Karpas-422 (cell line): ENCODE measurements around the gene XPA. TPM values are rescaled to one million over a fixed set of nuclear protein-coding genes. Genes with fewer than 3 reads are reported as not detected.
"Not testable (repeated sequence)": the region's sequence is repeated elsewhere in the genome, so short reads cannot be mapped to it uniquely, and the experiment has no call there.

ENCODE experiments used
- DNase-seq: peaks from one replicate; pipeline ENCODE4 v3.0.0-alpha.2; 2015
- H2AFZ ChIP-seq: fragments of 200-600 bp; sonication (generic); 2 replicates; pipeline ENCODE4 v1.6.1; 2014; ENCODE audit warnings: antibody characterized with exemption, low read length, mixed read lengths
- H3K27ac ChIP-seq: fragments of 200-600 bp; sonication (generic); 2 replicates; pipeline ENCODE4 v1.5.1; 2014; ENCODE audit warnings: mild to moderate bottlenecking, low read length, moderate library complexity
- H3K27me3 ChIP-seq: fragments of 200-600 bp; sonication (generic); 2 replicates; pipeline ENCODE4 v1.6.1; 2014; ENCODE audit warnings: low read length, mixed read lengths
- H3K36me3 ChIP-seq: fragments of 200-600 bp; sonication (generic); 2 replicates; pipeline ENCODE4 v1.6.1; 2014; ENCODE audit warnings: low read length, mixed read lengths; ENCODE audit not compliant: insufficient read depth
- H3K4me1 ChIP-seq: fragments of 200-600 bp; sonication (generic); 2 replicates; pipeline ENCODE4 v1.6.1; 2014; ENCODE audit warnings: mild to moderate bottlenecking, low read length, mixed read lengths
- H3K4me2 ChIP-seq: fragments of 200-600 bp; sonication (generic); 2 replicates; pipeline ENCODE4 v1.6.1; 2014; ENCODE audit warnings: low read length, low read depth, mild to moderate bottlenecking; ENCODE audit not compliant: poor library complexity, severe bottlenecking
- H3K4me3 ChIP-seq: fragments of 200-600 bp; sonication (generic); 2 replicates; pipeline ENCODE4 v1.5.1; 2014; ENCODE audit warnings: mild to moderate bottlenecking, antibody characterized with exemption, low read length, mixed read lengths
- H3K79me2 ChIP-seq: fragments of 200-600 bp; sonication (generic); 2 replicates; pipeline ENCODE4 v1.6.1; 2014; ENCODE audit warnings: mild to moderate bottlenecking, low read length, mixed read lengths
- H3K9ac ChIP-seq: fragments of 200-600 bp; sonication (generic); 2 replicates; pipeline ENCODE4 v1.6.0; 2014; ENCODE audit warnings: low read length
- H3K9me2 ChIP-seq: fragments of 200-600 bp; sonication (generic), shearing (Covaris generic); replicated peaks from 2 replicates; pipeline ENCODE4 v1.6.0; 2014; ENCODE audit warnings: mild to moderate bottlenecking, low read length, moderate library complexity; ENCODE audit not compliant: insufficient read depth
- H3K9me3 ChIP-seq: fragments of 300-700, 200-600 bp; sonication (generic); 2 replicates; pipeline ENCODE4 v1.6.1; 2014; ENCODE audit warnings: low read length, mixed read lengths
- H4K20me1 ChIP-seq: fragments of 200-600 bp; sonication (generic); 2 replicates; pipeline ENCODE4 v1.6.1; 2014; ENCODE audit warnings: mild to moderate bottlenecking, antibody characterized with exemption, low read length, low read depth; ENCODE audit not compliant: insufficient read depth
- total RNA-seq: library from RNA; depleted of rRNA; stranded (reverse); fragments of >200 nt; shearing (Covaris generic); gene quantifications from 2 replicates; pipeline ENCODE4 v1.2.3, GENCODE V29; 2014; ENCODE audit warnings: low replicate concordance

The XPA gene
- total RNA-seq, 1 experiment from 2014 or later: 22.2 TPM

- Histone ChIP-seq H3K9me2 (no peaks in the 10 kb centered on the region), H3K9ac (no peak overlapping the region), H3K4me3 (no peak overlapping the region), H3K36me3 (no peaks in the 10 kb centered on the region), H3K4me2 (no peak overlapping the region), H3K79me2 (no peaks in the 10 kb centered on the region), H4K20me1 (no peaks in the 10 kb centered on the region), H3K9me3 (no peaks in the 10 kb centered on the region), H3K27me3 (no peaks in the 10 kb centered on the region), H3K27ac (no peak overlapping the region), H2AFZ (no peak overlapping the region), H3K4me1 (no peaks in the 10 kb centered on the region)
- peak; percentile 84 for DNase-seq
Observed at GRCh38 chr9:97710356-97711222, 13.4 kb upstream of the XPA start.

- DNase-seq: no peak
- Histone ChIP-seq H3K4me1 (no peaks in the 10 kb centered on the region), H2AFZ (no peak overlapping the region), H3K36me3 (no peaks in the 10 kb centered on the region), H3K9me2 (no peaks in the 10 kb centered on the region), H4K20me1 (no peaks in the 10 kb centered on the region), H3K27me3 (no peaks in the 10 kb centered on the region), H3K9ac (no peak overlapping the region), H3K27ac (no peak overlapping the region), H3K4me2 (no peak overlapping the region), H3K9me3 (no peaks in the 10 kb centered on the region), H3K4me3 (no peak overlapping the region), H3K79me2 (no peaks in the 10 kb centered on the region)
Observed at GRCh38 chr9:97706246-97706645, 9.1 kb upstream of the XPA start.

- Histone ChIP-seq H3K27ac (no peak overlapping the region), H3K4me2 (no peak overlapping the region), H3K4me1 (no peaks in the 10 kb centered on the region), H3K9ac (no peak overlapping the region), H3K36me3 (no peaks in the 10 kb centered on the region), H3K9me3 (no peaks in the 10 kb centered on the region), H3K27me3 (no peaks in the 10 kb centered on the region), H2AFZ (no peak overlapping the region), H3K4me3 (no peak overlapping the region), H4K20me1 (no peaks in the 10 kb centered on the region), H3K9me2 (no peaks in the 10 kb centered on the region), H3K79me2 (no peaks in the 10 kb centered on the region)
- DNase-seq: no peak
Observed at GRCh38 chr9:97705354-97705950, 8.3 kb upstream of the XPA start.

GRCh38 chr9:97704851-97705250, 7.7 kb upstream of the XPA start:
- H3K36me3 ChIP-seq: no peaks in the 10 kb centered on the region
- H3K79me2 ChIP-seq: no peaks in the 10 kb centered on the region
- no peaks in the 10 kb centered on the region for H3K9me2 ChIP-seq
- H3K27me3 ChIP-seq: no peaks in the 10 kb centered on the region
- no peak for DNase-seq
- H4K20me1 ChIP-seq: no peaks in the 10 kb centered on the region
- H3K9me3 ChIP-seq: no peaks in the 10 kb centered on the region
- no peak overlapping the region for H3K9ac ChIP-seq
- peaks cover 3% of the 10 kb centered on the region for H3K4me1 ChIP-seq
- H3K4me3 ChIP-seq: no peak overlapping the region
- H3K4me2 ChIP-seq: no peak overlapping the region
- H2AFZ ChIP-seq: no peak overlapping the region
- no peak overlapping the region for H3K27ac ChIP-seq

- H3K27me3 ChIP-seq: no peaks in the 10 kb centered on the region
Observed at GRCh38 chr9:97704345-97704677, 7.2 kb upstream of the XPA start.

GRCh38 chr9:97703437-97704344, 6.6 kb upstream of the XPA start:
- Histone ChIP-seq H3K27ac (no peak overlapping the region), H3K4me2 (no peak overlapping the region)

More at GRCh38 chr9:97704345-97704677, 7.2 kb upstream of the XPA start:
- peaks cover 8% of the 10 kb centered on the region for H3K4me1 ChIP-seq
- H3K9me2 ChIP-seq: no peaks in the 10 kb centered on the region
- no peak overlapping the region for H3K4me2 ChIP-seq
- no peaks in the 10 kb centered on the region for H3K79me2 ChIP-seq
- no peak overlapping the region for H3K27ac ChIP-seq
- no peaks in the 10 kb centered on the region for H3K36me3 ChIP-seq
- H2AFZ ChIP-seq: no peak overlapping the region
- no peak for DNase-seq
- H3K9me3 ChIP-seq: no peaks in the 10 kb centered on the region
- H3K9ac ChIP-seq: no peak overlapping the region
- no peak overlapping the region for H3K4me3 ChIP-seq
- H4K20me1 ChIP-seq: no peaks in the 10 kb centered on the region

GRCh38 chr9:97699824-97700223, 2.7 kb upstream of the XPA start:
- H3K79me2 ChIP-seq: peaks cover 22% of the 10 kb centered on the region
- peak overlapping the region; percentile 57 for H3K4me2 ChIP-seq
- H4K20me1 ChIP-seq, H3K4me3 ChIP-seq, H3K27ac ChIP-seq, H3K27me3 ChIP-seq, H3K36me3 ChIP-seq, H3K9me3 ChIP-seq, DNase-seq, H3K9me2 ChIP-seq: not testable (repeated sequence)
- H3K4me1 ChIP-seq: peaks cover 38% of the 10 kb centered on the region
- H2AFZ ChIP-seq: peak overlapping the region; percentile 66; the same call in 1 of the 2 replicates
- H3K9ac ChIP-seq: peak overlapping the region; percentile 34; the same call in 1 of the 2 replicates

More at GRCh38 chr9:97703437-97704344, 6.6 kb upstream of the XPA start:
- no peak overlapping the region for H3K9ac ChIP-seq
- no peaks in the 10 kb centered on the region for H3K9me3 ChIP-seq
- H4K20me1 ChIP-seq: no peaks in the 10 kb centered on the region
- H3K4me3 ChIP-seq: no peak overlapping the region
- H3K36me3 ChIP-seq: no peaks in the 10 kb centered on the region
- no peaks in the 10 kb centered on the region for H3K27me3 ChIP-seq
- H2AFZ ChIP-seq: no peak overlapping the region
- peaks cover 14% of the 10 kb centered on the region for H3K4me1 ChIP-seq
- DNase-seq: no peak
- H3K9me2 ChIP-seq: no peaks in the 10 kb centered on the region
- no peaks in the 10 kb centered on the region for H3K79me2 ChIP-seq

GRCh38 chr9:97699281-97699680, 2.1 kb upstream of the XPA start:
- DNase-seq: peak; percentile 72
- H3K9me2 ChIP-seq, H3K9me3 ChIP-seq, H3K4me3 ChIP-seq, H3K27ac ChIP-seq, H3K27me3 ChIP-seq, H3K36me3 ChIP-seq, H4K20me1 ChIP-seq: not testable (repeated sequence)
- Histone ChIP-seq H3K9ac (peak overlapping the region; percentile 34; the same call in 1 of the 2 replicates), H2AFZ (peak overlapping the region; percentile 66; the same call in 1 of the 2 replicates), H3K79me2 (peaks cover 28% of the 10 kb centered on the region), H3K4me2 (peak overlapping the region; percentile 57), H3K4me1 (peaks cover 43% of the 10 kb centered on the region)
